Measurements from ENCODE around the gene MTMR12. TPM values are rescaled to one million over a fixed set of nuclear protein-coding genes. Genes with fewer than 3 reads are reported as not detected.
A peak's percentile ranks its signal among the peaks of the same experiment; 100 is the strongest.

Gene MTMR12
- total and polyA plus RNA-seq, 2 donors (not counting 1 experiment from before 2014, with no cell fraction given) = 9.6 to 29.2 TPM

GRCh38 chr5:32270946-32271345, 41.8 kb downstream of the MTMR12 start:
- Histone ChIP-seq H3K4me1 (ENCODE audit: control insufficient read depth in 2 of 2, insufficient read depth in 2 of 2, low read length in 2 of 2) (peaks cover 10 to 16% of the 10 kb centered on the region in 2 donors), H3K4me2 (replicated peaks; ENCODE audit: low read depth, low read length, poor library complexity, severe bottlenecking) (no peak overlapping the region), H3K9ac (ENCODE audit: low read length) (no peak overlapping the region), H3K79me2 (ENCODE audit: control insufficient read depth, insufficient read depth, low read length) (peaks cover 17% of the 10 kb centered on the region), H3K36me3 (replicated peaks in 1 of 2; ENCODE audit: control extremely low read depth in 1 of 2, control insufficient read depth in 1 of 2, extremely low read depth in 1 of 2, insufficient read depth in 2 of 2, low read length in 1 of 2) (peaks cover 0 to 76% of the 10 kb centered on the region in 2 experiments), H3K4me3 (ENCODE audit: control extremely low read depth in 1 of 5, extremely low read depth in 1 of 5, insufficient read depth in 1 of 5, low read depth in 2 of 5, low read length in 4 of 5) (no peak overlapping the region), H3K27ac (ENCODE audit: low read length in 2 of 2) (peak overlapping the region in 1 of 2 donors; percentile 13), H3K27me3 (replicated peaks in 1 of 4; ENCODE audit: control extremely low read depth in 1 of 4, control insufficient read depth in 3 of 4, insufficient read depth in 4 of 4, low read length in 3 of 4) (no peaks in the 10 kb centered on the region), H2AFZ (ENCODE audit: insufficient read depth, low read depth, low read length, poor library complexity, severe bottlenecking) (no peak overlapping the region), H3K9me3 (ENCODE audit: control extremely low read depth in 1 of 3, control insufficient read depth in 2 of 3, insufficient read depth in 1 of 3, low read length in 2 of 3) (no peaks in the 10 kb centered on the region), H4K20me1 (ENCODE audit: control insufficient read depth, insufficient read depth, low read length, poor library complexity, severe bottlenecking) (no peaks in the 10 kb centered on the region)
- Mint-ChIP-seq H3K27me3 (no peaks in the 10 kb centered on the region), H3K9me3 (ENCODE audit: insufficient read depth) (no peaks in the 10 kb centered on the region), H3K4me3 (no peak overlapping the region), H3K27ac (no peak overlapping the region), H3K4me1 (peaks cover 26% of the 10 kb centered on the region)
- DNase-seq = no peak
- TF ChIP-seq EZH2 (IDR thresholded peaks at IDR 0.05; ENCODE audit: borderline replicate concordance, insufficient read depth, low read depth, low read length, poor library complexity, severe bottlenecking) = no peak
- TF ChIP-seq, protein P1, sequence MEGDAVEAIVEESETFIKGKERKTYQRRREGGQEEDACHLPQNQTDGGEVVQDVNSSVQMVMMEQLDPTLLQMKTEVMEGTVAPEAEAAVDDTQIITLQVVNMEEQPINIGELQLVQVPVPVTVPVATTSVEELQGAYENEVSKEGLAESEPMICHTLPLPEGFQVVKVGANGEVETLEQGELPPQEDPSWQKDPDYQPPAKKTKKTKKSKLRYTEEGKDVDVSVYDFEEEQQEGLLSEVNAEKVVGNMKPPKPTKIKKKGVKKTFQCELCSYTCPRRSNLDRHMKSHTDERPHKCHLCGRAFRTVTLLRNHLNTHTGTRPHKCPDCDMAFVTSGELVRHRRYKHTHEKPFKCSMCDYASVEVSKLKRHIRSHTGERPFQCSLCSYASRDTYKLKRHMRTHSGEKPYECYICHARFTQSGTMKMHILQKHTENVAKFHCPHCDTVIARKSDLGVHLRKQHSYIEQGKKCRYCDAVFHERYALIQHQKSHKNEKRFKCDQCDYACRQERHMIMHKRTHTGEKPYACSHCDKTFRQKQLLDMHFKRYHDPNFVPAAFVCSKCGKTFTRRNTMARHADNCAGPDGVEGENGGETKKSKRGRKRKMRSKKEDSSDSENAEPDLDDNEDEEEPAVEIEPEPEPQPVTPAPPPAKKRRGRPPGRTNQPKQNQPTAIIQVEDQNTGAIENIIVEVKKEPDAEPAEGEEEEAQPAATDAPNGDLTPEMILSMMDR (IDR thresholded peaks at IDR 0.05) = no peak
- ChIA-PET POLR2A (no interaction called here), CTCF (interaction anchor here (1.0 to 1.6 kb wide), 3 partner anchors 39 to 319 kb away, joined by 3 to 4 read pairs (median 4); no protein-coding TSS in a partner anchor)
- no peak for ATAC-seq (ENCODE audit: low read depth)
- intact Hi-C loops (cut with micrococcal nuclease) = no loop called here
- WGBS (ENCODE audit: insufficient coverage) = 100% methylated on average over 1 of the region's 1 CpG

DNA sequence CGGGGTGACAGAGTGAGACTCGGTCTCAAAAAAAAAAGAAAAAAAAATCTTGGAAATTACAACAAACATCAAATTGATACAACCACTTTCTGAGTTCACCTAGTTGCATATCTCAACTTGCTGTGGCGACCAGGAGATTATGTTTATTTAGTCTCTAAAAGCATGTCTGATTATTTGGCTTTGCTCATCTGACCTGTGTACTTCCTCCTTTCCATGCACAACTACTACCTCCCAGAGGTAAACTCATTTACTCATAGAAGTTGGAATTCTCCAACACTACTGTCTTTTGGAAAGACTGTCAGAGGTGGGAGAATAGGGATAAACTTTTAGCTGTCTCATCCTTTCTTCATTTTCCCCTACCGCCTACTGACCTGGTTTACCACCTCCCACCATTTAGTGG, 42.6 kb downstream of the MTMR12 start:
- TF ChIP-seq EZH2 (IDR thresholded peaks at IDR 0.05; ENCODE audit: borderline replicate concordance, insufficient read depth, low read depth, low read length, poor library complexity, severe bottlenecking) = no peak
- TF ChIP-seq, protein P1 (IDR thresholded peaks at IDR 0.05) = no peak
- Mint-ChIP-seq H3K27me3 (no peaks in the 10 kb centered on the region), H3K4me3 (no peak overlapping the region), H3K4me1 (peaks cover 20% of the 10 kb centered on the region), H3K27ac (no peak overlapping the region), H3K9me3 (ENCODE audit: insufficient read depth) (no peaks in the 10 kb centered on the region)
- Histone ChIP-seq H3K4me2 (replicated peaks; ENCODE audit: low read depth, low read length, poor library complexity, severe bottlenecking) (no peak overlapping the region), H2AFZ (ENCODE audit: insufficient read depth, low read depth, low read length, poor library complexity, severe bottlenecking) (no peak overlapping the region), H3K36me3 (replicated peaks in 1 of 2; ENCODE audit: control extremely low read depth in 1 of 2, control insufficient read depth in 1 of 2, extremely low read depth in 1 of 2, insufficient read depth in 2 of 2, low read length in 1 of 2) (peaks cover 0 to 77% of the 10 kb centered on the region in 2 experiments), H4K20me1 (ENCODE audit: control insufficient read depth, insufficient read depth, low read length, poor library complexity, severe bottlenecking) (no peaks in the 10 kb centered on the region), H3K9me3 (ENCODE audit: control extremely low read depth in 1 of 3, control insufficient read depth in 2 of 3, insufficient read depth in 1 of 3, low read length in 2 of 3) (no peaks in the 10 kb centered on the region), H3K27me3 (replicated peaks in 1 of 4; ENCODE audit: control extremely low read depth in 1 of 4, control insufficient read depth in 3 of 4, insufficient read depth in 4 of 4, low read length in 3 of 4) (no peaks in the 10 kb centered on the region), H3K9ac (ENCODE audit: low read length) (no peak overlapping the region), H3K4me1 (ENCODE audit: control insufficient read depth in 2 of 2, insufficient read depth in 2 of 2, low read length in 2 of 2) (peaks cover 9% of the 10 kb centered on the region in 2 donors), H3K27ac (ENCODE audit: low read length in 2 of 2) (peak overlapping the region in 1 of 2 donors; percentile 13), H3K79me2 (ENCODE audit: control insufficient read depth, insufficient read depth, low read length) (peaks cover 9% of the 10 kb centered on the region), H3K4me3 (ENCODE audit: control extremely low read depth in 1 of 5, extremely low read depth in 1 of 5, insufficient read depth in 1 of 5, low read depth in 2 of 5, low read length in 4 of 5) (no peak overlapping the region)
- no CpG with 5 or more reads among the region's 4 CpGs for WGBS (ENCODE audit: insufficient coverage)
- DNase-seq (no peak), ATAC-seq (ENCODE audit: low read depth) (no peak)
- intact Hi-C loops (cut with micrococcal nuclease) = no loop called here
- ChIA-PET POLR2A (no interaction called here), CTCF (interaction anchor here (1.0 to 1.4 kb wide), 2 partner anchors 60 to 320 kb away, joined by 3 to 4 read pairs; no protein-coding TSS in a partner anchor)
